Measurements from ENCODE around the gene RRAGA. TPM values are rescaled to one million over a fixed set of nuclear protein-coding genes. Genes with fewer than 3 reads are reported as not detected.

Gene RRAGA
- total RNA-seq, 6 experiments from 2014 or later, result 34.3 to 47.0 (median 38.9) TPM

Small RNAs within 50 kb of the gene (small RNA-seq; reads per million reads assigned to genes)
- gene RF00019, result 0 reads per million in 2 experiments
- gene RNU6-264P, result 0 reads per million in 2 experiments
- 34.2 to 40.3 reads per million in 2 experiments for gene SCARNA8

Other genes starting within 250 kb of the RRAGA start
- gene SAXO1, start 16.2 kb upstream of the RRAGA start, total RNA-seq, result under 1 TPM in 1 of 6 experiments, not detected in 5; 0.15 TPM
- 1 to 10 TPM; 2.9 to 8.1 (median 4.3) TPM for gene HAUS6, start 53.5 kb downstream of the RRAGA start, total RNA-seq
- gene PLIN2, start 78.1 kb downstream of the RRAGA start, total RNA-seq, result 1,000 to 10,000 TPM in 2 of 6 experiments, 100 to 1,000 TPM in 4; 151 to 2,070 (median 532) TPM
- 10 to 100 TPM; 18.3 to 35.1 (median 21.9) TPM for gene DENND4C, start 181.3 kb downstream of the RRAGA start, total RNA-seq

Measured in right lobe of liver (tissue), 5 donors.